Measurements from ENCODE around the gene CAMK2A. TPM values are rescaled to one million over a fixed set of nuclear protein-coding genes. Genes with fewer than 3 reads are reported as not detected.

CAMK2A gene
- total RNA-seq, 1 donor from 2014 or later: 4.0 TPM

GRCh38 chr5:150181027-150181426 is 108.5 kb downstream of the CAMK2A start:
- Mint-ChIP-seq H3K9me3 (no peaks in the 10 kb centered on the region), H3K27ac (peak overlapping the region; percentile 11), H3K36me3 (no peaks in the 10 kb centered on the region), H3K4me1 (peaks cover 6% of the 10 kb centered on the region), H3K27me3 (ENCODE audit: low read depth) (no peaks in the 10 kb centered on the region), H3K4me3 (no peak overlapping the region)
- DNase-seq (ENCODE audit: low spot score in 2 of 2, unreplicated experiment in 2 of 2): no peak
- TF ChIP-seq CTCF (IDR thresholded peaks at IDR 0.05; ENCODE audit: unreplicated experiment): no peak

GRCh38 chr5:150180241-150181026 is 109.1 kb downstream of the CAMK2A start:
- Mint-ChIP-seq H3K4me3 (no peak overlapping the region), H3K9me3 (no peaks in the 10 kb centered on the region), H3K4me1 (peaks cover 6% of the 10 kb centered on the region), H3K36me3 (no peaks in the 10 kb centered on the region), H3K27me3 (ENCODE audit: low read depth) (no peaks in the 10 kb centered on the region), H3K27ac (peak overlapping the region; percentile 76)
- no peak for TF ChIP-seq CTCF (IDR thresholded peaks at IDR 0.05; ENCODE audit: unreplicated experiment)
- no peak for DNase-seq (ENCODE audit: low spot score in 2 of 2, unreplicated experiment in 2 of 2)

- peaks cover 9% of the 10 kb centered on the region for H3K4me1 Mint-ChIP-seq
- TF ChIP-seq CTCF (IDR thresholded peaks at IDR 0.05; ENCODE audit: unreplicated experiment): no peak
- no peak overlapping the region for H3K4me3 Mint-ChIP-seq
- no peak for DNase-seq (ENCODE audit: low spot score in 2 of 2, unreplicated experiment in 2 of 2)
- no peak overlapping the region for H3K27ac Mint-ChIP-seq
- no peaks in the 10 kb centered on the region for H3K9me3 Mint-ChIP-seq
- H3K27me3 Mint-ChIP-seq (ENCODE audit: low read depth): no peaks in the 10 kb centered on the region
- no peaks in the 10 kb centered on the region for H3K36me3 Mint-ChIP-seq
Observed at GRCh38 chr5:150179019-150179620, 110.5 kb downstream of the CAMK2A start.

GRCh38 chr5:150178262-150178661 is 111.3 kb downstream of the CAMK2A start:
- DNase-seq (ENCODE audit: low spot score in 2 of 2, unreplicated experiment in 2 of 2): no peak
- Mint-ChIP-seq H3K27ac (no peak overlapping the region), H3K27me3 (ENCODE audit: low read depth) (no peaks in the 10 kb centered on the region), H3K9me3 (no peaks in the 10 kb centered on the region), H3K4me3 (no peak overlapping the region), H3K36me3 (no peaks in the 10 kb centered on the region), H3K4me1 (peaks cover 15% of the 10 kb centered on the region)
- TF ChIP-seq CTCF (IDR thresholded peaks at IDR 0.05; ENCODE audit: unreplicated experiment): no peak

- H3K4me1 Mint-ChIP-seq: peaks cover 18% of the 10 kb centered on the region
- no peaks in the 10 kb centered on the region for H3K9me3 Mint-ChIP-seq
- H3K27me3 Mint-ChIP-seq (ENCODE audit: low read depth): no peaks in the 10 kb centered on the region
- DNase-seq (ENCODE audit: low spot score in 2 of 2, unreplicated experiment in 2 of 2): no peak
- no peak overlapping the region for H3K4me3 Mint-ChIP-seq
- no peak for TF ChIP-seq CTCF (IDR thresholded peaks at IDR 0.05; ENCODE audit: unreplicated experiment)
- H3K36me3 Mint-ChIP-seq: no peaks in the 10 kb centered on the region
- H3K27ac Mint-ChIP-seq: no peak overlapping the region
Observed at GRCh38 chr5:150177721-150178120, 111.9 kb downstream of the CAMK2A start.
